DMS53 treated with DMSO at 0.1 percent for 48 hours (cell line): ENCODE results near the gene GOSR2.
A peak's percentile ranks its signal among the peaks of the same experiment; 100 is the strongest.

ENCODE experiments used
- DNase-seq: peaks from one replicate; lab custom pipeline; 2025; ENCODE audit not compliant: unreplicated experiment; lab: John Stamatoyannopoulos, UW

GOSR2 gene

GRCh38 chr17:46958041-46958591 lies 35.2 kb downstream of the GOSR2 start:
- no peak for DNase-seq

GRCh38 chr17:46960152-46960551 lies 37.2 kb downstream of the GOSR2 start:
- no peak for DNase-seq

- no peak for DNase-seq
Observed at GRCh38 chr17:46962374-46962790, 39.4 kb downstream of the GOSR2 start.

GRCh38 chr17:46963571-46963970 lies 40.6 kb downstream of the GOSR2 start:
- no peak for DNase-seq

GRCh38 chr17:46964315-46965265 lies 41.6 kb downstream of the GOSR2 start:
- no peak for DNase-seq

- DNase-seq = no peak
Observed at GRCh38 chr17:46968224-46968834, 45.4 kb downstream of the GOSR2 start.

- no peak for DNase-seq
Observed at GRCh38 chr17:46968896-46969295, 45.9 kb downstream of the GOSR2 start.

GRCh38 chr17:46971647-46972300 lies 48.8 kb downstream of the GOSR2 start:
- no peak for DNase-seq

GRCh38 chr17:46972346-46972745 lies 49.4 kb downstream of the GOSR2 start:
- DNase-seq = no peak

GRCh38 chr17:46974086-46974485 lies 51.1 kb downstream of the GOSR2 start:
- DNase-seq = no peak

GRCh38 chr17:46975287-46975686 lies 52.3 kb downstream of the GOSR2 start:
- DNase-seq = no peak

- DNase-seq = no peak
Observed at GRCh38 chr17:46976626-46977270, 53.8 kb downstream of the GOSR2 start.

GRCh38 chr17:46977348-46977747 lies 54.4 kb downstream of the GOSR2 start:
- peak; percentile 90 for DNase-seq

GRCh38 chr17:46977750-46978488 lies 55.0 kb downstream of the GOSR2 start:
- DNase-seq = peak; percentile 48

GRCh38 chr17:46978489-46979146 lies 55.7 kb downstream of the GOSR2 start:
- peak; percentile 51 for DNase-seq

- peak; percentile 66 for DNase-seq
Observed at GRCh38 chr17:46979147-46979863, 56.3 kb downstream of the GOSR2 start, which contains the start of gene RPRML. TSS of gene RPRML (minus strand) at chr17:46979253. CDS start at chr17:46979007, 246 bp downstream.

- no peak for DNase-seq
Observed at GRCh38 chr17:46982577-46982976, 59.6 kb downstream of the GOSR2 start.

- no peak for DNase-seq
Observed at GRCh38 chr17:46983782-46984181, 60.8 kb downstream of the GOSR2 start.

GRCh38 chr17:46984341-46984740 lies 61.4 kb downstream of the GOSR2 start:
- DNase-seq = peak; percentile 75
